ENCODE data around the gene ERVK3-1.

Gene ERVK3-1

DNA sequence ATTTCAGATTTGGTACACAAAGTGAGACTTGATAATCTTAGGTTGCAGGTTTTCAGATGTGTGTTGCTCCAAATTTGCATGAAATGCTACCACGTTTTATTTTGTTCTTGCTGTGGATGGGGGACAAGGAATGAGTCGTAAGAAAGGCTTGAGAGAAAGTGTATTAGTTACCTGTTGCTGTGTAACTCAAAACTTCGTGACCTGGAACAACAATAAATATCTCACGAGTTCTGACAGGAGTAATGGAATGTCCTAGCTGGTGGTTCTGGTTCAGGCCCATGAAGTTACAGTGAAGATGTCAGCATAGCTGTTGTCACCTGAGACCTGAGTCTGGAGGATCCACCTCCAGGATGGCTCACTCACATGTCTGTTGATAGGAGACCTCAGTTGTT lies 25.3 kb upstream of the ERVK3-1 start:
- no peak for DNase-seq (ENCODE audit: low spot score)
- no peak for TF ChIP-seq CTCF (IDR thresholded peaks at IDR 0.05; ENCODE audit: extremely low read depth, missing control alignments)

- DNase-seq (ENCODE audit: low spot score) = no peak
- TF ChIP-seq CTCF (IDR thresholded peaks at IDR 0.05; ENCODE audit: extremely low read depth, missing control alignments) = no peak
These were observed 21.0 kb upstream of the ERVK3-1 start for GRCh38 chr19:58284199-58284598.

DNA sequence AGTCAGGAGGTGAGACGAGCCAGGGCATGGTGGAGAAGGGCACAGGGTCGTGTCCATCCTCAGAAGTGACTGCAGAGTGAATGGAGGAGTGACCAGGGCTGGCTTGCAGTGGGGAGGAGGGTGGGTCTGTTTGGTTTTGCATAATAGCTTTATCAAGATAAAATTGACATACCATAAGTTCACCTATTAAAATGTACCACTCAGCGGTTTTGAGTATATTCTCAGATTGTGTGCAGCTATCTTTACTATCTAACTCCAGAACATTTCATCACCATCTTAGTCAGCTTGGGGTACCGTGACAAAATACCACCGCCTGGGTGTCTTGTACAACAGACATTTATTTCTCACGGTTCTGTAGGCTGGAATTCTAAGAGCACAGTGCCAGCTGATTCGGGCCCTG lies 13.2 kb upstream of the ERVK3-1 start:
- TF ChIP-seq CTCF (IDR thresholded peaks at IDR 0.05; ENCODE audit: extremely low read depth, missing control alignments) = no peak
- DNase-seq (ENCODE audit: low spot score) = no peak

- no peak for TF ChIP-seq CTCF (IDR thresholded peaks at IDR 0.05; ENCODE audit: extremely low read depth, missing control alignments)
- DNase-seq (ENCODE audit: low spot score) = no peak
These were observed 10.3 kb upstream of the ERVK3-1 start for GRCh38 chr19:58294743-58295374.

- no peak for TF ChIP-seq CTCF (IDR thresholded peaks at IDR 0.05; ENCODE audit: extremely low read depth, missing control alignments)
- DNase-seq (ENCODE audit: low spot score) = no peak
These were observed 9.1 kb upstream of the ERVK3-1 start for GRCh38 chr19:58296104-58296503.

DNA sequence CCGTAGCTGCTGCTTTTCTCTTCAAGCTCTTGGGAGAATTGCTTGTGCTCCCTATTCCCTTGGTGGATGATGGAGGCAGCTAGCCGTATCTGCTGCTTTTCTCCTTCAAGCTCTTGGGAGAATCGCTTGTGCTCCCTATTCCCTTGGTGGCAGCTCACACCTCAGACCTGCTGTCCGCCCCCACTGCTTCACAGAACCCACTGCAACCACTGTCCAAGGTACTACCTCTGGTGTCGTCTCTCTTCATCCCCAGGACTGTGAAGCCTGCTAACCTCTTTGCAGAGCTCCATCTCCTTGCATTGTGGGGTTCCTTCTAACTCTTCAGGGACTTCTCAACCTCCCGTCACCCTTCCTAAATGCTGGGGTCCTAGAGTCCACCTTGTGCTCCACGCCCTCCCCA lies 4.6 kb upstream of the ERVK3-1 start:
- DNase-seq (ENCODE audit: low spot score) = no peak
- TF ChIP-seq CTCF (IDR thresholded peaks at IDR 0.05; ENCODE audit: extremely low read depth, missing control alignments) = no peak

DNA sequence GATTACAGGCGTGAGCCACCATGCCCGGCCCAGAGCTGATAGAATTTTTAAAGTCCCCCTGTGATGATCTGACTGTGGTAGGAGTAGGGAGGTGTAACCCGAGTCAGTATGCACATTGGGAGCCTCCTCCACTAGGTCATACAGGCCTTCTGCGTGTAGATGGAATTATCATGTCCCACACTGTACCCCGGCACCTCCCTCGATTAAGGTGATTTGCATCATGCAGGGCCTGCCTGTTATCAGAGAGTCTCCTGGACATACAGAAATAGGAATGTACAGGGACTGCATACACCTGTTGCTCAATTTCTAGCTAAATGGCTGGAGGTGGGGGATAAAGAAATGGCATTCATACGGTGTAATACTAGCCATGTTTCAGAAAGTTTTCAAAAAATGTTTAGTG lies 922 bp upstream of the ERVK3-1 start:
- no peak for TF ChIP-seq CTCF (IDR thresholded peaks at IDR 0.05; ENCODE audit: extremely low read depth, missing control alignments)
- no peak for DNase-seq (ENCODE audit: low spot score)
